RCC 7860 (cell line): Measurements from ENCODE around the gene PAX7.
"Not testable (repeated sequence)": the region's sequence is repeated elsewhere in the genome, so short reads cannot be mapped to it uniquely, and the experiment has no call there.

Source experiments
- DNase-seq: peaks from one replicate; pipeline ENCODE4 v3.0.0-alpha.2; 2015; ENCODE audit warnings: low spot score
- FAIRE-seq: peaks from 2 replicates; lab custom pipeline; 2012; peaks lifted over from hg19 to GRCh38; lab: Jason Lieb, UNC

The PAX7 gene

DNA sequence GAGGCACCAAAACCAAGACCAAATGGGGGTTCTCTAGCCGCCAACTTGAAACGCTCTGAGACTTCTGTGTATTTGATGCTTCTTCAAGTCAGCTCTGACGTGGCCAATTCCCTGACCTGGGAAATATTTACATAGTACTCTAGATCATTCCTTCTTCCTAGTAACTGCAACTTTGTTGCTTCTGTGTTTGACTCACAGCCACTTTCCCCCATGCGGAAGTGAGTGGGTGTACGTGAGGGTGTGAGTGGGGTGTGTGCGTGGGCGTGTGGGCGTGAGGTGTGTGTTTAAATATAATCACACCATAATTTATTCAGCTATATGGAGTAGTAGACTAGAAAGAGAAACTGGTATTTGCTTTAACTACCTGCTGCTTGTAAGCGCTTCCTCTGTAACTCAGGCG lies 117.8 kb downstream of the PAX7 start:
- no peak for DNase-seq
- FAIRE-seq: no peak

DNA sequence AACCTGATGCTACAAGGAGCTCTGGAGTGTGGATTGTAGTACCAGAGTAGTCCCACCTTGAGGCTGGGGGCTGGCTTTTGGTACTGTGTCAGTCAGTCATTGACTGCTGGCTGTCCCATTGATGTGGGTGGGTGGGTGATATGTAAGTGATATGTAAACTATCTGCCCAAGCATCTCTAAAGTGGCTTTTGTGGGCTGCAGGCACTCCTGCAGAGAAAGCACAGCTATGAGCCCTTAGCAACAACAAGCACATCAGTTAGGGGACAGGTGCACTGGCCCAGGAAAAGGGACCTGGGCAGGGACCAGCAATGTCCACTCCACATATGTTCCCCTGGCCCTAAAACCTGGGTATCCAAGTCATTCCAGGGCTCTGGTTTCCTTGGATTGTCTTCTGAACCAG lies 118.9 kb downstream of the PAX7 start:
- no peak for FAIRE-seq
- DNase-seq: no peak

DNA sequence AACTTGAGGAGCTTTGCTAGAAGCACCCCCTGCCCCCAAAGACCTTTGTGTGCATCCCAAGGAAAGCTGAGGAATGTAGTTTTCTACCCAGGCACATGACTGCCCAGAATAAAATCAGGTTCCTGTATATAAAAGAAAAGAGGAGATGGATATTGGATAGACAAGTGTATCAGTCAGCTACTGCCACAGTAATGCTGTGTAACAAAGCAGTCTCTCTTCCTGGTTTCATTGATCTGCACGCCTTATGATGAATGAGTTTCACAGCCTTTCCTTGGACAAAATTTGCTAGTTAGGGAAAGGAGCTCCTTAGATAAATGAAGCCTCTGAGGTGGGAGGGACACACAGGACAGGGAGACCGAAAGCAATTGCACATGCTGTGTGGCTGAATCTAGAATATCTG lies 120.0 kb downstream of the PAX7 start:
- no peak for DNase-seq
- FAIRE-seq: no peak

DNA sequence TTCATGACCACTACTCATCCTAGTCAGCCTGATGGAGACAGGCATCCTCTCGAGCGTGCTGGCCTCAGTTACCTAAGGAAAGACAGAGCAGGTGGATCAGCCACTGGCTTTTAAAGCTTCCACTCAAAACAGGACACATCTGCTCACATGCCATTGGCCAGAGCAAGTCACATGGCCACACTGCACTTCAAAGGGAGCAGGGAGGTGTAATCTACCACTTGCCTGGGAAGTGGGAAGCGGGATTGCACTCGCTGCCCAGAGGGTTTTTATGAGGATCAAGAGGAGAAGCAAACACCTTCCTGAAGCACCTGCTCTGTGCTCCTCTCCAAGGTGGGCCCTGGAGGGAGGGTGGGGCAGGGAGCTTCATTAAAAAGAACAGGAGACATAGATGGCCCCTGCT lies 120.8 kb downstream of the PAX7 start:
- no peak for FAIRE-seq
- no peak for DNase-seq

DNA sequence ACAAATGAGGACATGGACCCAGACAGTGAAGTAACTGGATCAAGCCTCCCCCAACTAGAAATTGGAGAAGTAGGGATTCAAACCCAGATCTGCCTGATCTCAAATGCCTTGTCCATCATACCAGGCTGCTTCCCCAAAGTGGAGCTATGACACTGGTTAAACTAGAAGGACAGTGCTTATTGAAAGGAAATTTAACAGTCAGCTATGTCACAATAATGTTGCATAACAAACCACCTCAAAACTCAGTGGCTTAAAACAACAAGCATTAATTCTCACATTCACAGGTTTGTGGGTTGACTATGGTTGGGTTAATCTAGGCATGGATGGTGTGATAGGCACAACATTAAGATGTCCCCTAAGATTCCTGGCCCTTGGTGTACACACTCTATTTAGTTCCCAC lies 121.8 kb downstream of the PAX7 start:
- no peak for FAIRE-seq
- DNase-seq: no peak

DNA sequence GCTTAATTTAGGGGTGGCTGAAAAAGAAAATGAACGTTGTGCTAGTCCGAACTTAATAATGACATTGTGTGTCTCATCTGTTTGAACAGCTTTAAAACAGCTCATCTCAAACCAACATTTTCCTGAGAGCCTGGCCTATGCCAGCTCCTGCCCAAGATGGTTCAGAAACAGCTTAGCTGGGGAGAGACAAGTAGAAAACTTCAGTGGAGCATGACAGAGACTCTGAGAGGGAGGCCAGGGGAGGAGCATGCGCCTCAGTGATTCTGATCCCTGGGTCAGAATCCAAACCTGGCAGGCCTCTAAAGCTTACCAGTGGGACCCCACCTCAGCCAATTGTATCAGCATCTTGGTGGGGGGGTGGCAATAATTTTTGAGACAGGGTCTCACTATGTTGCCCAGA lies 129.5 kb downstream of the PAX7 start:
- DNase-seq (no peak), FAIRE-seq (no peak)

DNA sequence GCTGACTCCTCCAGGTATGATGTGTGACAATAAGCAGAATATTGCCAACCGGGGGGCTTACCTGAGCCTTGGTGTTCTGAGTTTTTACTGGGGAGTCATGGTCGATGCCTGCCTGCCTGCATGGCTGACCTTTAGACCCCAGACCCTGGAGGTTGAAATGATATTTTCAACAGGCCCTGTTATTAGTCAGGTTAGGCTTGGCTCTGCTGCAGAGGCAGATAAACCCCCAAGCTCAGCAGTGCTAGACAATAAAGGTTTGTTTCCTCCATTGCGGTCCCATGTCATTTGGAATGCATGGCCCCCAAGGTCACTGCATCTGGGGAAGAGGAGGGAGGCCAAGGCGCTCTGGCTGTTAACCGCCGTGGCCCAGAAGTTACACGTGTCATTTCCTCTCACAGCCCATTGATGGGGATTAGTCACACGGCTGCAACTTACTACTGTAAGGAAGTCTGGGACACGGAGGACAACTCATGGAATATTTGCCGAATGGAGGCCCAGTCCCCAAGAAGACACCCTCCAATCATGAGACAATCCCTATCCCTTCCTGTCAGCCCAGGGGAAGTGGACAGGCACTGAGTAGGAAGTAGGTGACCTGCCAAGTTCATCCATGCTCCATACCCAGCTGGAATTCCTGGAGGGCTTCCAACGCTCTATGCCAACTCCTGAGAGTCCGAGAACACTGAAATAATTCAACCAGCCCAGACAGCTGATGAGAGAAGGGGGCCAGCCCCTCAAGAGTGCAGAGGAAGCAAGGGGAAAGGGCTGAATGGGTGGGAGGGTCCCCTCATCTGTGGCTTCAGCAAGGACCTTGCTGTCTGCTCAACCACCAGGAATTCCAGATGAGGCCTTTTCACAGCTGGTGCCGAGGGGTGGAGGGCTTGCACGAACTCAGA lies 131.5 kb downstream of the PAX7 start:
- FAIRE-seq (no peak), DNase-seq (no peak)

DNA sequence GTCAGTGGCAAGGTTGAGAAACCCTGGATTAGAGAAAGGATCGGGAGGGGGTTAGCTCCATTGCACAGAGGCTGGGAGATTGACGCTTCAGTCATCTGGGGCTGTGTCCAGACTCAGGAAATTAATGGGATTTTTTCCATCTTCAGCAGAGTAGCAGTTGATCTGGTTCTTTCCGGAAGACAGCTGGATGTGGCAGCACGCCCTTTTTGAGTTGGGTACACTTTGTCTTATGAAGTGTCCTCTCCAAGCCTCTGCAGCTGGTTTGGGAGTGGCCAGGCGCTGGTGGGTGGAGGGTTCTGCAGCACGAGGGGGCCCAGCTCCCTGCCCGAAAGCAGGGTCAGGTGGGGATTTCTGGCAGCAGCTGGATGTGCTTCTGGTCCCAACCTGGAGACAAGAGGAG lies 133.7 kb downstream of the PAX7 start:
- FAIRE-seq (no peak), DNase-seq (no peak)

DNA sequence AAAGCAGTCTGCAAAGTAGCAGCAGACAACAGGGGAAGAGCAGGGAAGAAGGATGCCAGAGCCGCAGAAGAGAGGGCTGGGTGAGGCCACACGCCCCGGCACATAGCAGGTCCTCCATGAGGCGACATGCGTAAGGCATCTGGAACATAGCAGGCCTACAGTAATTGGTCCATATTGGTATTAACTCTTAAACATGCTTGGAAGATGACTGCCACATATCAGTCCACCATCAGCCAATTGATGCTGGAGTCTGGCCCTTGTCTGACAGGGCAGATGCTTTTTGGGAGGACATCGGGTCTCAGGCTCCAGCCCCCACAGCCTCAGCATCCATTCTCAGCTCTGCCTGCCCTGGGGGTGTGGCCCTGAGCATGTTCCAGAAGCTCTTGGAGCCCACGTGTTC lies 135.1 kb downstream of the PAX7 start:
- no peak for DNase-seq
- no peak for FAIRE-seq

DNA sequence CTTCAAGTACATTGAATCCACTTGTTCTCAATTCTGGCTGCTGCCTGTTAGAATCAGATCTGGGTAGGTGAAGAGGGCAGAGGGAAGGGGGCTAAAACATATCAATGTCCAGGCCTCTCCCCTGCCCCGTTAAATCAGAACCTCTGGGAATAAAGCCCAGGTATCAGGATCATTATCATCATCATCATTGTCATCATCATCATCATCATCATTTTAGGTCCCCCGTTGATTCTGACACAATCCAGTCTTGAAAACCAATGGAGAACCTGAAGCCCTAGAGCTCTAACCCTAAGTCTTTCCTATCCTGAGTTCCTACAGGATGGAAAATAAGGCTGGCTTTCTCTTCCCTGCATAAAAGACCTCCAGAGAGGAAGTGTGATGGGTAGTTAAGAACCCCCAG lies 135.7 kb downstream of the PAX7 start:
- FAIRE-seq (no peak), DNase-seq (no peak)

DNA sequence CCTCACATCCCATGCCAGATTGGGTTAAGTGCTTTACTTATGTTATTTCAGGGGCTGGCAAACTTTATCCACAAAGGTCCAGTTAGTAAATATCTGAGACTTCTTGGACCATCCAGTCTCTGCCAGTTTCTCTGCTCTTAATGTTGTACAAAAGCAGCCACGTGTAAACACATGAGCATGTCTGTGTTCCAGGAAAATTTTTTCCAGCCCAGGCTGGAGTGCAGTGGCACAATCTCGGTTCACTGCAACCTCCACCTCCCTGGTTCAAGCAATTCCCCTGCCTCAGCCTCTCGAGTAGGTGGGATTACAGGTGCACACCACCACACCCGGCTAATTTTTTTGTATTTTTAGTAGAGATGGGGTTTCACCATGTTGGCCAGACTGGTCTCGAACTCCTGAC lies 136.9 kb downstream of the PAX7 start:
- not testable (repeated sequence) for DNase-seq, FAIRE-seq

DNA sequence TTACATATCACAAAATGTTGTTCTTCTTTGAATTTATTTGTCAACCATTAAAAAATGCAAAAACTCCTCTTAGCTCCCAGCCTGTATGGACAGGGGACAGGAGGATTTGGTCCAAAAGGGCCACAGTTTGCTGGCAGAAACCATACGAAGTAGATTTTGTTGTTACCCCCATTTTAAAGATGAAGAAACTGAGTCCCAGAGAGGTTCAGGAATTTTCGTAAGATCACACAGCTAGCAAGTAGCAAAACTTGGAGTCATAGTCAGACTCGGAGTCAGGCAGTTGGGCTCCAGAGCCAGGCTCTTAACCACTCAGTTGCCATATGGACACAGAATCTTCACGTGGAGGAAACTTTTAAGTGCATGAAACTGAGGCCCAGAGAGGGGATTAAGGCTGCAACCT lies 137.4 kb downstream of the PAX7 start:
- FAIRE-seq (no peak), DNase-seq (no peak)

DNA sequence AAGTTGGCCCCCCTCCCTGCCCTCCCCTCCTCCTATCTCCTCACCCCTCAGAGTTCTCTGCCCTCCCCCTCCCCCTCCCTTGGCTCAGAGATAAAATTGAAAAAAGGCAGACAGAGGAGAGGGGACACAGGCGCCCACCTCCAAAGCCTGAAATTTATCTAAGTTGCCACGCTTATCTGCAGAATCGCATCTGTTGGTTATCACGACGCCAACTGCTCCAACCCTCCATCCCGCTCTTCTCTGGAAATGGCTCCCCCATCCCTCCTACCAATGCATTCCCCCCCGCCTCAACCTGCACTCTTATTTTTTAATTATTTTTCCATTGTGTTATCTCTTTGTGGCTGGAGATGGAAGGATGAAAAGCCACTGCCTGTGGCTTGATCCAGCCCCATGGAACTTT lies 138.5 kb downstream of the PAX7 start:
- no peak for FAIRE-seq
- no peak for DNase-seq

DNA sequence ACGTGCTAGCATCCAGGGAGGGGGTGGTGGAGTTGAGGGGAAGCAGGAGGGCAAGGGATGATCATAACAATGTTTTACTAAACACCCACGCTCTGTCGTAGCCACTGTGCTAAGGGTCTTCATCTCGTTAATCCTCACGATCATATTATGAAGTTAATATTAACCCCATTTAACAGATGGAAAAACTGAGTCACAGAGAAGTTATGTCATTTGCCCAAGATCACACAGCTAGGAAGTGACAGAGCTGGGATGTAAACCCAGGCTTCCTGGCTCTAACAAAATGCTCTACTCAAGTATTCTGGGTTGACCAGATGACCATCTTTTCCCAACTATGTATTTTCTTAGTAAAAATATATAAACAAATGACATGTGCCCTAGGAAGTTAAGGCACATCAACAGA lies 140.2 kb downstream of the PAX7 start:
- DNase-seq (no peak), FAIRE-seq (no peak)

DNA sequence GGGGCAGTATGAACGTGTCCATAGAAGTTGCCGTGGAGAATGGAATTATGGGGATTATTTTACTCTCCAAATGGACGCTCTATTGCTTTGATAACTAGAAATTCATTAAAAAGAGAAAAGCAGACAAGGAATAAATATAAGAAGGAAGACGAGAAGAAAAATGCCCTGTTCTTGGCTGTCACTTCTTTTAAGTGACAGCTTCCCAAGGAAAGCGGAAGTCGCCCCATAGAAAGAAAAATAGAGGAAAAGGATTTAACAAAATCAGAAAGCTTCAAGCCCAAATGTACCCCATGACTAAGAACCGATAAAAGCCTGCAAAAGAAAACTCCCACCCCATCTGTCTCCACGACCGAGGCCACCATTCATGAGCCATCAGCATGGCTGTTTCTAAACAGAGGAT lies 143.1 kb downstream of the PAX7 start:
- no peak for FAIRE-seq
- no peak for DNase-seq

DNA sequence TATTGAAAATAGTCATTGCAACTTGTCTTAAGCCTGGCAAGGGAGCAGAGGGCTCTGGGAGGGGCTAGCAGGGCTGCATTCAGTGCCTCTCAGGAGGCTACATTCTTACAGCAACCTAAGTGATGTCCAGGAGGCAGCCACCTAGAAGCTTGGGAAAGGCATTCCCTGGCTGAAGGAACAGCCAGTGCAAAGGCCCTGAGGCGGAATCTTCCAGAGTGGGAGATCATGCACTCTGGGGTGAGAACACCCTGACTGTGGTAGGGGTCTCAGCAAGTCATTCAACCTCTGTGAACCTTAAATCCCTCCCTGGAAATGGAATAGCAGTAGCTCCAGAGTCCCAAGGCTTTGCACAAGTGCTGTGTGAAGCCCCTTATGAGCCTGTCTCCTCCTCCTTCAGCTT lies 144.7 kb downstream of the PAX7 start:
- no peak for FAIRE-seq
- DNase-seq: no peak

DNA sequence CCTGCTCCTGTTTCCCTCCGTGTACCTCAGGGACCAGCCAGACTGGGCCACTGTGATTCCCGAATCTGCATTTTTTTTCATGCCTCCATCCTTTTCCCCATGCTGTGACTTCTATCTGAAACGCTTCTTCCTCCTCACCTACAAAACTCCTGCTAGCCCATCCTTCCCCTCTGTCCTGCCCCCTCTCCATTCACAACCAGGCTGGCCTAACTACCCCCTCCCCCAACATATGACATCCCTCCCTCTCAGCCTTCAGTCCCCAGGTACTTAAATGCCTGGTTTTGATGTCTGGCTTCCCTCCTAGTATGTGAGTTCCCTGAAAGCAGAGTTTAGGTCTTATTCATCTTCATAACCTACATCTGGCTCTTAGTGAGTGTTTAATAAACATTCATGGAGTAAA lies 146.1 kb downstream of the PAX7 start:
- FAIRE-seq (no peak), DNase-seq (no peak)

DNA sequence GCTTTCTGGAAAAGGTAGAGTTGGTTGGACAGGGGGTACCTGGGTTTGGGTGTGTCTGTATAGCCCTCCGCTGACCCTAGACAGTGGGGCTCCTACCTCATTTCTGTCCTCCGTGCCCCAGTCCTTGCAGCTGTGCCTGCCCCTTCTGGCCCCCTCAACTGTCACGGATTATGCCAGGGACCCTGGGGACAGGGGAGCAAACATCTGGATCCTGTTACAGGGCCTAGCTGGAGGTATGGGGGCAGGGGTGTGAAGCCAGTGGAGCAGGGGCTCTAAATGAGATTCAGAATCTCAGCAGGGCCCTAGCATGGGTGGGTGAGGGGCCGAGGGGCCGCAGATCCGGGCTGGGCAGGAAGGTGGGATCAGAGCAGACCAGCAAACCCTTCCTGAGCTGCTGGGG lies 147.8 kb downstream of the PAX7 start:
- no peak for FAIRE-seq

DNA sequence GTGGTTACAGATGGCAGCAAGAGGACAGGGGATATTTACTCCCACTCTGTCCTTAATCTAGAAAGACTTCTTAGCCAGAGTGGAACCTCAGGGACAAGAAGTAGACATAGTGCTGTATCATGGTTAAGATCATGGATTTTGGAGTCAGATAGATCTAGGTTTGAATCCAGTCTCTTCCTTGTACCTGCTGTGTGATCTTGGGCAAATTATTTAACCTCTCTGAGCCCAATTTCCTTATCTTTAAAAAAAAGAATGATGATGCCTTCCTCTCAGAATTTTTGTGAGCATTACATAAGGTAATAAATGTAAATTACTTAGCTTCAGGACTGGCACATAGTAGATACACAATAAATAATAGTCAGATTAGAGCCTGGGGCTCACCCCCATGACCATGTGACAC lies 150.4 kb downstream of the PAX7 start:
- DNase-seq (no peak), FAIRE-seq (no peak)

More for the DNA sequence above, 147.8 kb downstream of the PAX7 start:
- DNase-seq: no peak

DNA sequence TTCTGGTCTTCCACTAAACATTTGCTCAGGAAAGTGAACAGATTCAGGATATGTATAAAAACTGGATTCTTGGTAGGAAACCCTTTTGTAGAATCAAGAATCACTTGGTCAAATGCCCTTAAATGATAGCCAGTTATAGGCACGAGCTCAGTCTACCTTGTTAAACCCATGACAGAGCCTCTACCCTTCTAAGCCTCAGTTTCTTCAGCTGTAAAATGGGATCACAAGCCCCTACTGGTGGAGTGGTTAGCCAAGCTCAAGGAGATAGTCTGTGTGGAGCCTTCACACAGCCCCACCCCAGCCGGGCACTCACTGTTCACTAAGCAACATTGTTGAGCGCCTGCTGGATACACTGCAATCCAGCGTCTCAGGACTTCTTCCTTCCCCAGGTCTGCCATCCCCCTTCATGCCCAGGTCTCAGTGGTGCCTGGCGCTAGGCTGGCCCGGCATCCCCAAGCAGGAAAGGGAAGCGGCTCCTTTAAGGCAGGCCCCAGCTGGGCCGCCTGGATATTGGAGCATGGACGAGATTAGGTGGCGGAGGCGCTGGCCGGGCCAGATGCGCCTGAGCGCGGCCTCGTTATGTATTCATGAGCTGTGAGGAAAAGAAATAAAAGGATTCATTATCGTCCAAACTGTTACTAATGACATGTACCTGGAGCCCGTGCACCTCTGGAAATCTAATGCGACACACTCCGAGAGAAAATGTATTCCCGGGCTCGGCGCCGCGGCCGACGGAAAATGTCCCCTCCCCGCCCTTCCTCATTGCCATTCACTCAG lies 153.2 kb downstream of the PAX7 start:
- no peak for FAIRE-seq
- DNase-seq: no peak

DNA sequence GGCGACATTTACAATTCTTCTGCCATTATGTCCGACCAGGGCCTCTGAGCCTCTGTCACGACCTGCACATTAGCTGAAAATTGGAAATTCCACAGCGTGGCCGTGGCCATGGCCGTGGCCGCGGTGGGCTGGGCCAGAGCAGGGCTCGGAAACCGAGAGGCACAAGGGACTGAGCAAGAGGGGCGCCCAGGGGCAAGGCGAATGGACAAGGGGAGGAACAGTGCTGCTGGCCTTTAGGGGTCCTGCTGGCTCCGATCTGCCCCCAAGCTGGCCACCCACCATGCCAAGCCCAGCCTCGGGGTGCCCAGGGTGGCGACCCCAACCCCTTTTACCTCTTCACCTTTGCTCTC lies 153.8 kb downstream of the PAX7 start:
- FAIRE-seq: no peak

DNA sequence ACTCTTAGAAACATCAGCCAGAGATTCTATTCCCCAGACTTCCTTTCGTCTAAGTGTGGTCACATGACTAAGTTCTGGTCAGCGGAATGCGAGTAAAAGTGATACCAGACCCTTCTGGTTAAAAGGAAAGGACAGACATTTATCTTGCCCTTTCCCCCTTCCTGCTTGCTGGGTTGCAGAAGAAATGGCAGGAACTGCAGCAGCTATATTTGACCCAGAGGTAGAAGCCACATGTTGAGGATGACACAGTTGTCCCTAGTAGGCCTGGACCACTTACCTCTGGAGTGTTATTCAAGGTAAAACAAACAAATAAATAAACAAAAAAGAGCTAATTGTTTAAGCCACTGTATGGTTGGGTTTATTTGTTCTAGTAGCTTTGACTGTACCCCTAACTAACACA lies 155.5 kb downstream of the PAX7 start:
- DNase-seq (no peak), FAIRE-seq (no peak)

More for the DNA sequence above, 153.8 kb downstream of the PAX7 start:
- no peak for DNase-seq
